Measurements from ENCODE around the gene CDC42SE2.
A peak's percentile ranks its signal among the peaks of the same experiment; 100 is the strongest.

CDC42SE2 gene

GRCh38 chr5:131384616-131385214 is 120.9 kb downstream of the CDC42SE2 start:
- peak; percentile 11 for DNase-seq (ENCODE audit: low read depth)
- TF ChIP-seq CTCF (IDR thresholded peaks at IDR 0.05; ENCODE audit: insufficient read depth, low read depth, low read length, missing control alignments) = no peak
- no peak overlapping the region for H3K4me3 ChIP-seq (ENCODE audit: low read length)

- no peak for TF ChIP-seq CTCF (IDR thresholded peaks at IDR 0.05; ENCODE audit: insufficient read depth, low read depth, low read length, missing control alignments)
- no peak for DNase-seq (ENCODE audit: low read depth)
- H3K4me3 ChIP-seq (ENCODE audit: low read length) = no peak overlapping the region
Measured at GRCh38 chr5:131386124-131386523, 122.3 kb downstream of the CDC42SE2 start.

- no peak overlapping the region for H3K4me3 ChIP-seq (ENCODE audit: low read length)
- no peak for TF ChIP-seq CTCF (IDR thresholded peaks at IDR 0.05; ENCODE audit: insufficient read depth, low read depth, low read length, missing control alignments)
- DNase-seq (ENCODE audit: low read depth) = no peak
Measured at GRCh38 chr5:131386779-131387178, 122.9 kb downstream of the CDC42SE2 start.

- no peak overlapping the region for H3K4me3 ChIP-seq (ENCODE audit: low read length)
- no peak for TF ChIP-seq CTCF (IDR thresholded peaks at IDR 0.05; ENCODE audit: insufficient read depth, low read depth, low read length, missing control alignments)
- DNase-seq (ENCODE audit: low read depth) = no peak
Measured at GRCh38 chr5:131387255-131387654, 123.4 kb downstream of the CDC42SE2 start.

GRCh38 chr5:131389096-131389868 is 125.4 kb downstream of the CDC42SE2 start:
- no peak overlapping the region for H3K4me3 ChIP-seq (ENCODE audit: low read length)
- TF ChIP-seq CTCF (IDR thresholded peaks at IDR 0.05; ENCODE audit: insufficient read depth, low read depth, low read length, missing control alignments) = no peak
- DNase-seq (ENCODE audit: low read depth) = no peak

GRCh38 chr5:131389869-131390265 is 126.0 kb downstream of the CDC42SE2 start:
- no peak for TF ChIP-seq CTCF (IDR thresholded peaks at IDR 0.05; ENCODE audit: insufficient read depth, low read depth, low read length, missing control alignments)
- DNase-seq (ENCODE audit: low read depth) = no peak
- H3K4me3 ChIP-seq (ENCODE audit: low read length) = no peak overlapping the region
